ENCODE measurements around the gene HDAC7.
"Not testable (repeated sequence)": the region's sequence is repeated elsewhere in the genome, so short reads cannot be mapped to it uniquely, and the experiment has no call there.

HDAC7 gene

GRCh38 chr12:47811581-47812484 is 7.9 kb downstream of the HDAC7 start:
- no peak for DNase-seq

GRCh38 chr12:47811072-47811396 is 8.7 kb downstream of the HDAC7 start:
- DNase-seq: no peak

GRCh38 chr12:47809518-47809917 is 10.2 kb downstream of the HDAC7 start:
- not testable (repeated sequence) for DNase-seq

- no peak for DNase-seq
Observed at GRCh38 chr12:47808574-47809365, 10.9 kb downstream of the HDAC7 start.

GRCh38 chr12:47808050-47808449 is 11.7 kb downstream of the HDAC7 start:
- peak; percentile 71 for DNase-seq

- DNase-seq: no peak
Observed at GRCh38 chr12:47807338-47807737, 12.4 kb downstream of the HDAC7 start.

- DNase-seq: no peak
Observed at GRCh38 chr12:47805417-47805816, 14.3 kb downstream of the HDAC7 start.

- DNase-seq: no peak
Observed at GRCh38 chr12:47804171-47804570, 15.5 kb downstream of the HDAC7 start.

- DNase-seq: no peak
Observed at GRCh38 chr12:47803191-47803875, 16.4 kb downstream of the HDAC7 start.

GRCh38 chr12:47802312-47802711 is 17.4 kb downstream of the HDAC7 start:
- no peak for DNase-seq

- DNase-seq: no peak
Observed at GRCh38 chr12:47801904-47802246, 17.8 kb downstream of the HDAC7 start.

- DNase-seq: no peak
Observed at GRCh38 chr12:47801170-47801903, 18.4 kb downstream of the HDAC7 start.

GRCh38 chr12:47800582-47800981 is 19.1 kb downstream of the HDAC7 start:
- DNase-seq: no peak

GRCh38 chr12:47799357-47799955 is 20.2 kb downstream of the HDAC7 start:
- DNase-seq: no peak

- DNase-seq: no peak
Observed at GRCh38 chr12:47798382-47798948, 21.2 kb downstream of the HDAC7 start.

GRCh38 chr12:47797441-47797840 is 22.3 kb downstream of the HDAC7 start:
- DNase-seq: no peak

- no peak for DNase-seq
Observed at GRCh38 chr12:47795814-47796411, 23.8 kb downstream of the HDAC7 start.

GRCh38 chr12:47795121-47795813 is 24.4 kb downstream of the HDAC7 start:
- no peak for DNase-seq

GRCh38 chr12:47794679-47795078 is 25.0 kb downstream of the HDAC7 start:
- no peak for DNase-seq

GRCh38 chr12:47793015-47793681 is 26.6 kb downstream of the HDAC7 start:
- no peak for DNase-seq

Data from stimulated activated CD4-positive, alpha-beta T cell treated with anti-CD3 and anti-CD28 coated beads, Interleukin-12 subunit alpha, Interleukin-12 subunit beta, amount 100 ng/mL, for 4 hours (primary cell).